ENCODE data around the gene DNAJC8. TPM values are rescaled to one million over a fixed set of nuclear protein-coding genes. Genes with fewer than 3 reads are reported as not detected.

Gene DNAJC8
- polyA plus RNA-seq, 1 donor = 71.5 TPM

GRCh38 chr1:28249013-28249865 lies 16.4 kb upstream of the DNAJC8 start:
- no peak for DNase-seq

DNA sequence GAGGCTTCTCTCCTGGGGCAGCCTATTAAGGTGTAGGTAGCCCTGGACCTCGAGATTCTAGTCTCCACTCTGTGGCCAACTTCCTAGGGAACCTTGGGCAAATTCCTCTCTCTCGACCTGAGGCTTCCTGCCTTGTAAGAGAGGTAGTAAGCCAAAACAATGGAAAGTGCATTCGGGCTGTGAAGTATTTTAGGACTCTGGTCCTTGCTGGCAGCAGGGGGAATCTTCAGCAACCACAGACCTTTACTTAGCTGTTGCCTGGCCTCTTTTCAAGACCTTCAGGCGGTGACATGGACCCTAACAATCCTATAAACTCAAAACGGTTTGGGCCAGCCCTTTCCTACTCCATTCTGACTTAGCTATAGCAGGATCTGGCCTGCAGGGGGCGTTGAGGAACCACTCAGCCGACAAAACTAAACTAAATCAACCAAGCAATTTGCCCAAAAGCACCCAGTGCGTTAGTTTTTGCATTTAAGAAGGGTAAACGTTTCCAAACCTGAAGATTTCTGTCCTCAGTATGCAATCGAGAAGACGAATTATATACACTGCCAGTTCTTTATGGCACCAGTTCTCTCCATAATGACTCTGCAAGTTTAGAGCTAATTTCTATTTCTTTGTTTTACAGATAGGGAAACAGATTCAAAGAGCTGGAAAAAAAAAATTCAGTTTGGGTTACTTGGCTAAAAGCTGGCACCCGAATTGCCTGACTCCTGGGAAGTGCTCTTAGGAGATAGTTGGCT lies 15.6 kb upstream of the DNAJC8 start:
- peak; percentile 80 for DNase-seq

GRCh38 chr1:28247612-28248272 lies 14.9 kb upstream of the DNAJC8 start:
- no peak for DNase-seq

DNA sequence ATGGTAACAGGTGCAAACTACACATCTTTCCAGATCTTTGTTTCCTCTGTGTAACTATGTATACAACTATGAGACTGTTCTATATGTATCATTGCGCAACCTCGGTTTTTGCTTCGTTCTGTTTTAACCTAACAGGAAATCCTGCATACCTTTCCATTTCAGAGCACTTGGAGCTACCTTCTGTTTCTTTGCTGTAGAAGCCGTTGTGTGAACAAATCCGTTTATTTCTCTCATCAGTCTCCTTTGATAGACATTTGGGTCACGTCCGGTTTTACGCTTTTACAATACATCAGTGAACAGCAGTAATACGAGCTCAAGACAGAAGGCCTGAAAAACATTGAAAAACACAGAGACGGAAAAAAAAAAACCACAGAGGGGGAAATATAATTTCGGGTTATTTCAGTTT lies 13.6 kb upstream of the DNAJC8 start:
- peak; percentile 8 for DNase-seq

GRCh38 chr1:28244549-28245251 lies 11.9 kb upstream of the DNAJC8 start:
- no peak for DNase-seq

DNA sequence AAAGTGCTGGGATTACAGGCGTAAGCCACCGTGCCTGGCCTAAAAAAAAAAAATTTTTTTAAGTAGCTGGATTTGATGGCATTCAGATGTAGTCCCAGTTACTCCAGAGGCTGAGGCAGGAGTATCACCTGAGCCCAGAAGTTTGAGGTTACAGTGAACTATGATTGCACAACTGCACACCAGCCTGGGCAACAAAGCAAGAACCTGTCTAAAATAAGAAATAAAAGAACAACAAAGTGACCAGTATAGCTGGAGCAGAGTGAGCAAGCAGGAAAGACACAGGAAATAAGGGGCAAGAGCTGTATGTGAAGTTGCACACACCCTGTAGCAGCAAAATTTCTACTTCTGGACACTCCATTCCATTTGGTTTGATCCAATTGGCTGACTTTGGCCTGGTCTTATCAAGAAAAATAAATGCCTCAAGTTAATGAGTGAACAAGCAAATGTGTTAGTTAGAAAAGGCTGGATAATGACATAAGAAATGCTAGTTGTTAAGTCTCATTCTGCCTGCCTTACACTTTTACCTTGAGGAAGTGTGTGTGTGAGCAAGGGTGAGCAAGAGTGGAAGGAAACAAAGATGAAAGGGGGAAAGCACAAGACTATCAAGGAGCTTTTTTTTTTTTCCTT lies 11.0 kb upstream of the DNAJC8 start:
- no peak for DNase-seq

- DNase-seq = no peak
These were observed 8.9 kb upstream of the DNAJC8 start for GRCh38 chr1:28241638-28242241.

DNA sequence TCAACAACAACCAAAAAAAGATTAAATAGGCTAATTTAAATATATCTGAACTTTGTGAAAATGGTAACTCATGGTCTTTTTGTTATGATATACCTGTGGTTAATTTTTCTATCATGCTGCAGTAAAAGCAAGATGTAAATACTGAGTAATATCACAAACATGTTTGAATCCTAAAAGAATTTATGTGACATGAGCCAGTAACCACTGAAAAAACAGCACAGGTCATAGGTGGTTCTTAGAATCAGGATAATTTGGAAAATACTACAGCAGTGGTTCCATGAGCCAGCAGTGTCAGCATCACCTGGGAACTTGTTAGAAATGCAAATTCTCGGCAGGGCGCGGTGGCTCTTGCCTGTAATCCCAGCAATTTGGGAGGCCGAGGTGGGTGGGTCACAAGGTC lies 7.2 kb upstream of the DNAJC8 start:
- no peak for DNase-seq

DNA sequence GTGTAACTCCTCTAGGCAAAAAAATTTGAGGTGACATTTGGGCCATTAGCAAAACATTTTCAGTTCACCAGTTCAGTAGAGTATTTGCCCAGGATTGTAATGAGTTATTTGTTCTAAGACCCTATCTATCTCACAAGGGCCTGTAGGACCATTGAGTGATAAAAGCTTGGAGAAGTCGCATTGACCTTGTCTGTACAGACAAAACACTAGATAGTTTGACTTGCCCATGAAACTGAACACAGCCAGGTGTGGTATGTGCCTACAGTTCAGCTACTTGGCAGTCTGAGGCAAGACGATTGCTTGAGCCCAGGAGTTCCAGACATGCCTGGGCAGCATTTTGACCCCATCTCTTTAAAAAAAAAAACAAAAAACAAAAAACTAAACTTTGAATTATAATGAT lies 6.2 kb upstream of the DNAJC8 start:
- no peak for DNase-seq

DNA sequence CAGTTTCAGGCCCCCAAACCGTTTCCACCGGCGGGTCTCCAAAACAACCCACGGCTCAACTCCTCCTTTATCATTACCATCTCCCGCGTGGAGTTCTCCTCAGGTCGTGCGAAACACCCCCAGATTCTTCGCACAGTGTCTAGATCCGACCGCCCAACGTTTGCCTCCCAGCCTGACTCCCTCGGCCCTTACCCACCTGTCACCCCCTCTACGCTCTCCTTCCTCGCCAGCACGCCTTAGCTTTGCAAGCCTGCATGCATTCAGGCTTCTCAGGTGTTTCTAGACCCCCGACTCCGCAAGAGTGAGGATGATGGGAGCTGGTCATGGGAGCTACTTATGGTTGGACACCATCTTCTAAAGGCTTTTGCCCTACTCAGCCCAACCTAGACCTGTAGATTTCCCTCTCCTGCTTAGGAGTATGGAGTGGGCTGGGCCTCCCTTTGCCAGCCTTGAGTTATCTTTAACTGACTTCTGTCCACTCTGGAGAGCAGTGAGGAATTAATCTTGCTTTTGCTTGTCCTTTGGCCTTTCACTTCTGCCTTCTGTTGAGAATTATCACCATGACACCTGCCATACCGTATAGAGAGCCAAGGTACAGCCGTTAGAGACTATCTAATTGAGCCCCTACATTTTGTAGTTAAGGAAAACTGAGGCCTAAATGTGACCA lies 4.0 kb upstream of the DNAJC8 start:
- DNase-seq = no peak

GRCh38 chr1:28235755-28236655 lies 3.2 kb upstream of the DNAJC8 start, which contains the start of gene ATP5IF1:
Gene ATP5IF1 (plus strand): TSS chr1:28236124. CDS start chr1:28236184, 60 bp downstream.
- peak; percentile 98 for DNase-seq

- DNase-seq = no peak
These were observed 406 bp upstream of the DNAJC8 start for GRCh38 chr1:28233264-28233606.

DNA sequence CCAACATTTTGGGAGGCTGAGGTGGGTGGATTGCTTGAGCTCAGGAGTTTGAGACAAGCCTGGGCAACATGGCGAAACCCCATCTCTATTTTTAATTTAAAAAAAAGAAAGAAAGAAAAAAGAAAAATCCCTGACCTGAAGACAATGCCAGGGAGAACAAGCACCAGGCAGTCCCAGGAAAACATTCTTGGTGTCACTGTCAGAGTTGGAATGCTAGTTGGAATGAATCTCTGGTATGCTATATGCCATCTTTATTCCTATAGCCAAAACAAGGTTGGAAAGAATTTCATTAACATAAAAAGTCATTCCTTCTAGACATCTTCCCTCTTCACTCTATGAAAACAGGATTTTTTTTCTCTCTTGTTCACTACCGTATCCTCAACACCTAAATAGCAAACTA lies 2.8 kb downstream of the DNAJC8 start:
- DNase-seq = no peak

DNA sequence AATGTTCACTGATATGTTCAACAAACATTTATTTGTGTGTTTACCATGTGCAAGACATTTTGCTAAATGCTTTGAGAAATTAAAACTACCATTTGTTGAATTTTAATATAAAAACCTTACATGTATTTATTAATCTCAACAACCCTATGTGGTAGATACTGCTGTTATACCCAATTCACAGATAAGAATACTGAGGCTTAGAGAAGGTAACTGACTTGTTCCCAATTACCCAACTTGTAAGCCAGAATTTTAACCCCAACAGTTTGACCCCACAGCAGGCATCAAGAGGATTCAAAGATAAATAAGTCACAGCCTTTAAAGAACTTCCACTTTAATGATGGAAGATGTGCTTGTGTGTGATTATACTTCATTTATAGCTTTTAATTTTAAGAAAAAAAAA lies 3.7 kb downstream of the DNAJC8 start:
- no peak for DNase-seq

DNA sequence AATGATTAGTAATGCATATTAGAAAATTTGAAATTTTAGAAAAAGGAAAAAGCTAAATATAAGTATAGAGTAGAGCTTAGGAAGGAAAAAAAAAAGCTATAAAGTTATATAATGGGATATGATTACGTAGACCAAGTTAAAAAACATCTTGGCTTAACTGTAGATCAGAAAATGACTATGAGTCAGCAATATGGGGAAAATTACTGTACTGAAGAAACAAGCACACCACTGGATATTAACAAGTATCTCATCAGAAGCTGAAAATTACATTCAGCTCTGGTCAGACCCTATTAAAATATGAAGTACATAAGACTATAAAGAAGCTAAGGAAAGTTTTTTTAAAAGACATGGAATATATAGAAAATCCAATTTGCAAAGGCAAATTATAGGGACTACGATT lies 19.5 kb downstream of the DNAJC8 start:
- DNase-seq = no peak

GRCh38 chr1:28209700-28210099 lies 23.1 kb downstream of the DNAJC8 start:
- no peak for DNase-seq

- DNase-seq = peak; percentile 42
These were observed 23.9 kb downstream of the DNAJC8 start for GRCh38 chr1:28208818-28209441.

DNA sequence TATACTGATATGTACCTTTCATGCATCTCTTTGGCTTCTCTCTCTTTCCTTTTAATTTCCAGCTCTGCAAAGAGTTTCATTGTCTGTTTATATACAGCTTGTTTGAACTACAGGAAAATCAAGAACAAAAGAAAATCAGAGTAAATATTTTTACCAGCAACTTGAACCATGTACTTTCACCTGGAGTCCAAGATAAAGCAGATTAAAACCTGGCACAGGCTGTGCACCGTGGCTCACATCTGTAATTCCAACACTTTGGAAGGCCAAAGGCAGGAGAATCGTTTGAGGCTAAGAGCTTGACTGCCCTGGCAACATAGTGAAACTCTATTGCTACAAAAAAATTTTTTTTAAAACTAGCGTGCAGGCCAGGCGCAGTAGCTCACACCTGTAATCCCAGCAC lies 27.6 kb downstream of the DNAJC8 start:
- DNase-seq = no peak

- no peak for DNase-seq
These were observed 32.5 kb downstream of the DNAJC8 start for GRCh38 chr1:28200234-28200873.
